Measurements from ENCODE around the gene GLDN.

The GLDN gene

GRCh38 chr15:51341366-51342226, at the start of gene GLDN:
TSS of gene GLDN (plus strand) at chr15:51341655. CDS start at chr15:51341685, 30 bp downstream.
- DNase-seq, result no peak

DNA sequence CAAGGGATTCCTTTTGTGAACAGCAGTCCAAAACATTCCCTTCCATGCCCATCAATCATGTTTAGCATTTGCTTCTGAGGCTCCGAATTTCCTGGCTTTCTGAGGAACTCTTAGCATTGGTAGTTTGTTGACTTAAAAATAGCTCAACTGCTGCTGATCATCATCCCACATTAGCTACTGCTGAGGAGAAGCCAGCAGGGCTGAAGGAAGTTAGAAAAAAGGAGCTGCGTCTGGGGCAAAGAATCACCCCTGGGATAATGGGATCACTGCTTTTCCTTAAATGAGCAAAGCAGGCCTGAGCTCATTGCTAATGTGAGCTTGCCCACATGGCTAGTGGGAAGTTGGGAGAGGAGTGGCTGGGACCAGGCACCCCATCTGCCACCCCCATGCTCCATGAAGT, 42.8 kb upstream of the GLDN start:
- no peak for DNase-seq

- no peak for DNase-seq
Measured at GRCh38 chr15:51299187-51300015, 42.1 kb upstream of the GLDN start.

DNA sequence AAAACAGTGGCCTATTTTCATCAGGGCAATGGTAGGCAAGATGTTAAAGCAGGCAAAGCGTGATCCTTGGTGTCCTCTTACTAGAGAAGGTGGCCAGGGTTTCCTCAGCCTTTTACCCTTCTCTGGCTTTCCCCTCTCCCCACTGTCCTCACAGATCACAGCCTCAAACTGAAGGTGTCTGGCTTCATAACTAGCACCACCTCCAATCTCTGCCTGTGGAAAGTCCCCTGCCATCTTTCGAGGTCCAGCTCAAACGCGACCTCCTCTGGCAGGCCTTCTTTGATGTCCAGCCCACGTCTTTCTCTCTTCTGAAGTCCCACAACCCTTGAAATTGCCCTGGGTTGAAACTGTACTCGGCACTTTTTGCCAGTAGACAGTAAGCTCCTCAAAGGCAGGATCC, 39.0 kb upstream of the GLDN start:
- no peak for DNase-seq

DNA sequence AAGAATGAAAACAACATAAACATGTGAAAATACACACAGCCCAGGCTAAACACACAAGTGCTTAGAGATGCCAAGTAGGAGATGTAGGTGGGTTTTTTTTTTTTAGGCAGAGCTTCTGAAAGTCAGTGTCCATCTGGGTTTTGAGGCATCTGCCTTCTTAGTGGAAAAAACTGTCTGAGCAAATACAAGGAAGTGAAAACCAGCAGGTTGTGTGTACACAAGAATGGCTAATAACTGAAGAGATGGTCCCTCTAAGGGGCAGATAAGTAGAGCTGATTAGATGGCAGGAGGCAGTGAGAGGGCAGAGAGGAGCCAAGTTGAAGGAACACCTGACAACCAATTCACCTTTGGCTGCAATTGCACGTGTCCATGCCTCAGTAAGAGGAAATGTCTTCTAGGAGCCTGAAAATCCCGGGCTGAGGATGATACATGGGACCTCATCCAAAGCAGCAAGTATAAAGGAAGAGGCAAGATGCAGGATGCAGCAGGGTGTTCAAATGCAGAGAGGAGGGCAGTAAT, 37.9 kb upstream of the GLDN start:
- DNase-seq, result no peak

DNA sequence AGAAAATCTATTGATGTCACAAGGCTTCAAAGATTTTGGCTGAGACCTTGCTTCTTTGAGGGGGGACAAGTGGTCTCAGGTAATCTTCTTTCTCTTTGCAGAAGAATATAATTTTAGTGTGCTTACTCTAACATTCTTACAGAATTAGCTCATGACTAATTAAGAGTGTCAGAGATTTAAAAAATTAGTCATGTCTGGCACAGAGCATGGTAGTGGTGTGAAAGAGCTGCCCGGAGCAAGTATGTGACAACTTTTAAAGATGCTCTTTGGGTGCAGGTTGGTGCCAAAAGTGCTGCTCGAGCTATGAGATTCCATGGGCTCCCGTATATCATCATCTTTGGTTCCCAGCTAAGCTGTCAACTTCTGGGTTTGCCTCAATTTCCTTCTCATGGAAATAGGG, 34.1 kb upstream of the GLDN start:
- no peak for DNase-seq

DNA sequence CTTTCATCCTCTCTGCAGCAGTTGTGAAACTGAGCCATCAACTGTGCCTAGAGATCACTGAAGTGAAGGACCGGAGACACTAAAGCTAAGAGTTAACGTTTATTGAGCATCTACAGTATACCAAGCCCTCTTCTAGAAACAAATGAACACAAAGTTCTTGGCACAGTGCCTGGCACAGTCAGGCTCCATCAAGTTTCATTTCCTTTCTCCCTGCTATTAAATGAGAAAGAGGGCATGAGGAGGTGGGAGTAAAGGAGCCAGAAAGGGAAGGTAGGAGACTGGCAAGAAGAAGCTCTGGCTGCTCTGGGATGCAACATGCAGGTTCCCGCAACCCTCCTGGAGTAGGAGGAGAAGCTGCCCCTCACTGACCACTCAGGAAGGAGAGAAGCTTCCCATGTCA, 33.6 kb upstream of the GLDN start:
- no peak for DNase-seq

- DNase-seq, result no peak
Measured at GRCh38 chr15:51310064-51310463, 31.4 kb upstream of the GLDN start.

DNA sequence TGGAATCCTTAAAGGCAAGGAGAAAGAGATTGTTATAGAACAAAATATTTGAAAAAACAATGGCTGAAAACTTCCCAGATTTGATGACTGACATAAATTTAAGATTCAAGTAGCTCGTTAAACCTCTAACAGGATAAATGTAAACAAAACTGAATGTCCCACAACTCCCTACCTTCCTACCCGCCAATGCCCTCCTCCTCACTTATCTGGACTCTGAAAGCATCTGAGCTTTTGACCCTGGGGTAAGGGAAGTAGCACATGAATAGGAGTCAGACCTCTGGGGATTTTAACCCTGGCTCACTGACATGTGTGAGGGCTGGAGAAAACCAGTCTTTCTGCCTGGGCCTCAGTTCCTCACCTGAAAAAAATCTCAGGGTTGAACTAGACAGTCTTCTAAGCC, 29.9 kb upstream of the GLDN start:
- no peak for DNase-seq

- no peak for DNase-seq
Measured at GRCh38 chr15:51312166-51313073, 29.0 kb upstream of the GLDN start.

- DNase-seq, result no peak
Measured at GRCh38 chr15:51313074-51313393, 28.4 kb upstream of the GLDN start.

GRCh38 chr15:51313644-51314280, 27.7 kb upstream of the GLDN start:
- no peak for DNase-seq

- DNase-seq, result no peak
Measured at GRCh38 chr15:51314391-51315337, 26.8 kb upstream of the GLDN start.

- no peak for DNase-seq
Measured at GRCh38 chr15:51315726-51316125, 25.7 kb upstream of the GLDN start.

GRCh38 chr15:51316636-51317035, 24.8 kb upstream of the GLDN start:
- no peak for DNase-seq

- no peak for DNase-seq
Measured at GRCh38 chr15:51318382-51319150, 22.9 kb upstream of the GLDN start.

DNA sequence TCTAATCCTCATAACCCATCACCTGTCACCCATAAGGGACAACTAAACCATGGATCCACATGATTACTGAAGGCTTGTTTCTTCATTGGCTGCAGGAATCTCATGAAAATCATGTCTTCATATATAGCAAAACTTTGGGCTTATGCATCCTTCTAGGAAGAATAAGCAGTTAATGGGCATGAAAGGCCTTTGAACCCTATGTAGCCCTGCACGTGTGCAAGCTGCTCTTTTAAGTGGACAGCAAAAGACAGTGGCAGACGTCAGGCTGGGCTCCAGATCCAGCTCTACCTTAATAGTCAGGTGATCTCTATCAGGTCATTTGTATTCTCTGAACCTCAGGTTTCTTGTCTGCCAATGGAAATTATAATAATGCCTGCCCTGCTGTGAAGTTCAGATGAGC, 21.9 kb upstream of the GLDN start:
- DNase-seq, result no peak

DNA sequence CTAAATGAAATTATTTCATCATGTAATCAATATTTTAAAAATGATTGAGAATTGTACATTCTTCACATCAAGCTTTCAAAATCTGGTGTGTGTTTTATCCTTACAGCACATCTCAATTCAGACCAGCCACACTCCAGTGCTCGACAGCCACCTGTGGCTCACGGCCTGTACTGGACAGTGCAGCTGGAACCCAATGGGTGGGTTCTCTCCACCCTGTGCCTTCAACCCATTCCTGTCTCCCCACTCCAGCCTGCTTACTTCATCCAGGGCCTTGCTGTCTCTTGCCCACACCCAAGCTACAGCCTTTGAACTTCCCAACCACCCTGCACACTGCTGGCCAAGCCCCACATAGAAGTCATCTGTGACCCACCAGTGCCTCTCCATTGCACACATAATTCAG, 20.6 kb upstream of the GLDN start:
- no peak for DNase-seq

- no peak for DNase-seq
Measured at GRCh38 chr15:51321316-51321715, 20.1 kb upstream of the GLDN start.

DNA sequence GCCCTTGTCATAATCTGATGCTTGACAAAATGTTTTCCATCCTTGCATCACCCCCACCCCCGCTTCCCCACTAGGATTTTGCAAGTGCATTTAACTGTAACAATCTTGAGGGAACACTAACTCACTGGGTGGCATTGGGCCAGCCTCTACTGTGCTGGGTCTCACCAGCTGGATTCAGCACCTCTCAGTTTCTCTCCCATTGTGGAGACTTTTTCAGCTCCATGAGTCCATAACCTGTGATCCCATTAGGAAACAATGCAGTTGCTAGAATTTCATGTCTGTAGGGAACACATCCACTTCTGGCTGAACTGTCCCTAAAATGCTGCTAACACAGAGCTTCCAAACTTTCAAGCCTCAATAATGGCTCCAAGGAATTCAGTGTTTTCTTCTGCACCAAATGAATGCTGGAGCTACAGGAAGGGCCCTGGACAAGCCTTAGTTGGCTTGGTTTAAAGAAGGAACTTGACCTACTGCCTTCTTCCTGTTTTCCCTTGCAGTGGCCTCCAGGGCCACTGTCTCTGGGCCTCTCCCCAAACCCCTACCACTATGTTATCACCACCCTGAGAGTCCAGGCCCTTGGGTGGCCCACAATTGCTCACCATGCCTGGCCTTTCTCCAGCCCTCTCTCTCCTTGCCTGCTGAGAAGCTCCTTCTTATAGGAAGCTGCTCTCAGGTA, 18.7 kb upstream of the GLDN start:
- DNase-seq, result no peak

Data from CD4-positive, alpha-beta T cell treated with Interferon gamma for 1 hour (primary cell).